GM12878 (cell line): ENCODE measurements around the gene VGLL4. TPM values are rescaled to one million over a fixed set of nuclear protein-coding genes. Genes with fewer than 3 reads are reported as not detected.

Experiments
- CBX5 ChIP-seq: sonication (generic); IDR thresholded peaks from 2 replicates; pipeline ENCODE4 v1.6.1; 2016; ENCODE audit warnings: low read depth, moderate library complexity, mild to moderate bottlenecking, inconsistent platforms
- HDAC2 ChIP-seq: fragments of 200-600 bp; sonication (generic); IDR thresholded peaks from 2 replicates; pipeline ENCODE4 v1.6.1; 2017
- LARP7 ChIP-seq: fragments of 450-650 bp; IDR thresholded peaks from 2 replicates; pipeline ENCODE4 v1.6.1; 2017; ENCODE audit warnings: mild to moderate bottlenecking
- NFYA ChIP-seq: IDR thresholded peaks from 2 replicates; pipeline ENCODE4 v1.6.1; 2011; ENCODE audit warnings: low read depth, mild to moderate bottlenecking, low read length, improper control_type of control experiment, borderline replicate concordance
- NR2F1 ChIP-seq: fragments of 450-650 bp; conservative IDR thresholded peaks from 2 replicates; pipeline ENCODE4 v1.6.1; 2017; ENCODE audit warnings: mild to moderate bottlenecking
- RFX5 ChIP-seq: IDR thresholded peaks from 2 replicates; pipeline ENCODE4 v1.6.1; 2011; ENCODE audit warnings: low read depth, low read length, improper control_type of control experiment
- SP1 ChIP-seq: IDR thresholded peaks from one replicate; pipeline ENCODE4 v1.6.1; 2011; ENCODE audit warnings: low read depth, low read length
- SRF ChIP-seq, 2 experiments: IDR thresholded peaks; 2 replicates each; pipeline ENCODE4 v1.6.1; 2011; ENCODE audit warnings: low read depth in 2 of 2, low read length in 2 of 2, mild to moderate bottlenecking in 1 of 2, moderate library complexity in 1 of 2
- TCF3 ChIP-seq: IDR thresholded peaks from 2 replicates; pipeline ENCODE4 v1.6.1; 2012; ENCODE audit warnings: low read depth, mild to moderate bottlenecking, low read length, borderline replicate concordance; ENCODE audit not compliant: insufficient read depth
- polyA plus RNA-seq, 11 experiments: library from polyadenylated mRNA; depleted of rRNA in 4 of 11; unstranded in 6 of 11; stranded (reverse) in 5 of 11; fragments of >200 nt; fragmentation: Nextera tagmentation in 4 of 11; fragmentation: Illumina TruSeq in 1 of 11; extraction: Ambion mirVana in 4 of 11; extraction: Trizol in 1 of 11; gene quantifications; 1 replicate in 1 of 11; 2 replicates in 10 of 11; pipeline versions ENCODE4 v1.2.1 to v1.2.3, GENCODE V29; 2011 to 2016; ENCODE audit warnings: inconsistent platforms in 2 of 11, missing spikeins in 2 of 11, low read depth in 1 of 11
- total RNA-seq, 4 experiments: library from RNA; depleted of rRNA in 3 of 4; stranded (reverse); fragments of >200 nt in 3 of 4; fragmentation: Illumina TruSeq in 1 of 4; extraction: Trizol in 1 of 4; gene quantifications; 2 replicates each; pipeline versions ENCODE4 v1.2.1 to v1.2.3, GENCODE V29; 2013 to 2021
- TF ChIP-seq, protein P1 (sequence below): IDR thresholded peaks from 2 replicates; pipeline ENCODE4 v1.6.1; 2012; ENCODE audit warnings: mild to moderate bottlenecking, low read depth, low read length

VGLL4 gene
- total and polyA plus RNA-seq, 10 of the 15 experiments (the other 5 are each of a cell fraction or from before 2014, with no cell fraction given), result 0.44 to 38.1 (median 16.1) TPM

DNA sequence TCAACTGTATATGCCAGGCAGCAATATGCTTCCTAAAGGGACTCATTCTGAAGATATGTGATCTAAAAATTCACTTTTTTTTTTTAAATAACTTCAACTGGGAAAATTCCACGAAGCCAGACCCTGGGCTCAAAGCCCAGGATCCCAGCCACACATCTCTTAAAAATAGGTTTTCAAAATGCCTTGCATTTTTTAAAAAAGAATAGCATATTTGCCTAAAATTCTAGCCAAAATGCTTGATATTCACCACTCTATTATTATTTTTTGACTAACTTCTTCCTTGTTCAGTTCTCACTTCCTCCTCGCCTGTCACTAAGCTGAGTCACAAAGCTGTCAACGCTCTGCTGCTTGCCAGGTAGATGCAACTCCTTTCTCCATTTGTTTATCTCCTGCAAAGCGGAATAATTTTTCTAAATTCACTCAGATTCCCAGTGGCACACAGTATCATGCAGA is 28.0 kb upstream of the VGLL4 start (continued):
- TF ChIP-seq TCF3 (no peak), LARP7 (no peak), NR2F1 (no peak), NFYA (no peak), SRF (IDR thresholded peaks at IDR 0.05; ENCODE audit: low read depth in 2 of 2, low read length in 2 of 2) (no peak), HDAC2 (no peak), CBX5 (no peak), SP1 (no peak), RFX5 (no peak)
- TF ChIP-seq, protein P1, sequence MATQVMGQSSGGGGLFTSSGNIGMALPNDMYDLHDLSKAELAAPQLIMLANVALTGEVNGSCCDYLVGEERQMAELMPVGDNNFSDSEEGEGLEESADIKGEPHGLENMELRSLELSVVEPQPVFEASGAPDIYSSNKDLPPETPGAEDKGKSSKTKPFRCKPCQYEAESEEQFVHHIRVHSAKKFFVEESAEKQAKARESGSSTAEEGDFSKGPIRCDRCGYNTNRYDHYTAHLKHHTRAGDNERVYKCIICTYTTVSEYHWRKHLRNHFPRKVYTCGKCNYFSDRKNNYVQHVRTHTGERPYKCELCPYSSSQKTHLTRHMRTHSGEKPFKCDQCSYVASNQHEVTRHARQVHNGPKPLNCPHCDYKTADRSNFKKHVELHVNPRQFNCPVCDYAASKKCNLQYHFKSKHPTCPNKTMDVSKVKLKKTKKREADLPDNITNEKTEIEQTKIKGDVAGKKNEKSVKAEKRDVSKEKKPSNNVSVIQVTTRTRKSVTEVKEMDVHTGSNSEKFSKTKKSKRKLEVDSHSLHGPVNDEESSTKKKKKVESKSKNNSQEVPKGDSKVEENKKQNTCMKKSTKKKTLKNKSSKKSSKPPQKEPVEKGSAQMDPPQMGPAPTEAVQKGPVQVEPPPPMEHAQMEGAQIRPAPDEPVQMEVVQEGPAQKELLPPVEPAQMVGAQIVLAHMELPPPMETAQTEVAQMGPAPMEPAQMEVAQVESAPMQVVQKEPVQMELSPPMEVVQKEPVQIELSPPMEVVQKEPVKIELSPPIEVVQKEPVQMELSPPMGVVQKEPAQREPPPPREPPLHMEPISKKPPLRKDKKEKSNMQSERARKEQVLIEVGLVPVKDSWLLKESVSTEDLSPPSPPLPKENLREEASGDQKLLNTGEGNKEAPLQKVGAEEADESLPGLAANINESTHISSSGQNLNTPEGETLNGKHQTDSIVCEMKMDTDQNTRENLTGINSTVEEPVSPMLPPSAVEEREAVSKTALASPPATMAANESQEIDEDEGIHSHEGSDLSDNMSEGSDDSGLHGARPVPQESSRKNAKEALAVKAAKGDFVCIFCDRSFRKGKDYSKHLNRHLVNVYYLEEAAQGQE, result no peak
